Mesodermal cell (in vitro differentiated cells): Measurements from ENCODE around the gene AP2A2.
"Not testable (repeated sequence)": the region's sequence is repeated elsewhere in the genome, so short reads cannot be mapped to it uniquely, and the experiment has no call there.

Source experiments
- H3K27ac ChIP-seq: 2 replicates; pipeline ENCODE4 v1.7.0; 2013; ENCODE audit warnings: mild to moderate bottlenecking, low read depth, low read length, moderate library complexity; ENCODE audit not compliant: severe bottlenecking
- H3K36me3 ChIP-seq: 2 replicates; pipeline ENCODE4 v1.7.1; 2013; ENCODE audit warnings: mild to moderate bottlenecking, low read length, moderate library complexity; ENCODE audit not compliant: control insufficient read depth, insufficient read depth
- H3K4me1 ChIP-seq: one replicate; pipeline ENCODE4 v1.7.1; 2013; ENCODE audit warnings: mild to moderate bottlenecking, low read length; ENCODE audit not compliant: insufficient read depth, control insufficient read depth, poor library complexity, severe bottlenecking
- H3K4me3 ChIP-seq: 2 replicates; pipeline ENCODE4 v1.7.0; 2013; ENCODE audit warnings: low read length, control low read depth, mild to moderate bottlenecking; ENCODE audit not compliant: insufficient read depth, poor library complexity, severe bottlenecking; ENCODE audit errors: extremely low read depth
- H3K9me3 ChIP-seq: 2 replicates; pipeline ENCODE4 v1.7.1; 2013; ENCODE audit warnings: mild to moderate bottlenecking, low read length, moderate library complexity; ENCODE audit not compliant: control insufficient read depth
- WGBS, 2 experiments: methylation state at CpG; one replicate each; pipeline ENCODE4 v1.1.5; 2013; ENCODE audit warnings: missing lambda C conversion rate in 2 of 2; ENCODE audit not compliant: insufficient coverage in 2 of 2; 5-methylcytosine and 5-hydroxymethylcytosine counted together

AP2A2 gene

GRCh38 chr11:1016610-1017126 is 91.0 kb downstream of the AP2A2 start:
- H3K36me3 ChIP-seq = peaks cover 19% of the 10 kb centered on the region
- H3K4me1 ChIP-seq, H3K4me3 ChIP-seq, H3K27ac ChIP-seq, H3K9me3 ChIP-seq: not testable (repeated sequence)
- WGBS, 2 experiments = 64 to 71% methylated on average over 7 of the region's 7 CpGs

GRCh38 chr11:1017269-1018005 is 91.8 kb downstream of the AP2A2 start:
- H3K4me3 ChIP-seq = no peak overlapping the region
- no peak overlapping the region for H3K27ac ChIP-seq
- 88 to 90% methylated on average over 12 of the region's 12 CpGs for WGBS, 2 experiments
- H3K36me3 ChIP-seq = peaks cover 11% of the 10 kb centered on the region
- H3K9me3 ChIP-seq = peaks cover 7% of the 10 kb centered on the region
- no peaks in the 10 kb centered on the region for H3K4me1 ChIP-seq

GRCh38 chr11:1018091-1018490 is 92.4 kb downstream of the AP2A2 start:
- H3K36me3 ChIP-seq = peaks cover 6% of the 10 kb centered on the region
- no peak overlapping the region for H3K4me3 ChIP-seq
- WGBS, 2 experiments = 95% methylated on average over 9 of the region's 9 CpGs
- H3K27ac ChIP-seq = no peak overlapping the region
- no peaks in the 10 kb centered on the region for H3K4me1 ChIP-seq
- H3K9me3 ChIP-seq = peaks cover 7% of the 10 kb centered on the region

GRCh38 chr11:1019321-1019910 is 93.7 kb downstream of the AP2A2 start:
- Histone ChIP-seq H3K9me3 (peaks cover 7% of the 10 kb centered on the region), H3K4me3 (no peak overlapping the region), H3K36me3 (no peaks in the 10 kb centered on the region), H3K27ac (no peak overlapping the region), H3K4me1 (no peaks in the 10 kb centered on the region)
- 89 to 92% methylated on average over 18 to 21 of the region's 21 CpGs for WGBS, 2 experiments

- Histone ChIP-seq H3K4me3 (no peak overlapping the region), H3K36me3 (no peaks in the 10 kb centered on the region), H3K27ac (no peak overlapping the region), H3K9me3 (peaks cover 7% of the 10 kb centered on the region), H3K4me1 (no peaks in the 10 kb centered on the region)
- WGBS, 2 experiments = 92 to 97% methylated on average over 17 of the region's 19 CpGs
These were observed 94.7 kb downstream of the AP2A2 start for GRCh38 chr11:1020211-1020905.

GRCh38 chr11:1022411-1022810 is 96.7 kb downstream of the AP2A2 start:
- H3K4me3 ChIP-seq = no peak overlapping the region
- 98 to 99% methylated on average over 5 to 7 of the region's 7 CpGs for WGBS, 2 experiments

GRCh38 chr11:1022908-1023810 is 97.5 kb downstream of the AP2A2 start:
- WGBS, 2 experiments = 95 to 96% methylated on average over 27 to 28 of the region's 28 CpGs
- Histone ChIP-seq H3K9me3 (no peaks in the 10 kb centered on the region), H3K27ac (no peak overlapping the region), H3K4me3 (no peak overlapping the region), H3K4me1 (no peaks in the 10 kb centered on the region), H3K36me3 (no peaks in the 10 kb centered on the region)

More at GRCh38 chr11:1022411-1022810, 96.7 kb downstream of the AP2A2 start:
- no peak overlapping the region for H3K27ac ChIP-seq
- no peaks in the 10 kb centered on the region for H3K36me3 ChIP-seq
- peaks cover under 1% of the 10 kb centered on the region for H3K9me3 ChIP-seq
- no peaks in the 10 kb centered on the region for H3K4me1 ChIP-seq

- no peak overlapping the region for H3K27ac ChIP-seq
- H3K4me3 ChIP-seq = no peak overlapping the region
- no peaks in the 10 kb centered on the region for H3K36me3 ChIP-seq
- 95 to 96% methylated on average over 42 to 46 of the region's 50 CpGs for WGBS, 2 experiments
- H3K9me3 ChIP-seq = no peaks in the 10 kb centered on the region
- no peaks in the 10 kb centered on the region for H3K4me1 ChIP-seq
These were observed 98.3 kb downstream of the AP2A2 start for GRCh38 chr11:1023811-1024596.

- Histone ChIP-seq H3K4me3 (no peak overlapping the region), H3K36me3 (no peaks in the 10 kb centered on the region), H3K9me3 (no peaks in the 10 kb centered on the region), H3K27ac (no peak overlapping the region), H3K4me1 (no peaks in the 10 kb centered on the region)
- WGBS, 2 experiments = 94 to 95% methylated on average over 42 to 48 of the region's 48 CpGs
These were observed 99.1 kb downstream of the AP2A2 start for GRCh38 chr11:1024597-1025409.
